ENCODE results near the gene TGM1.

TGM1 gene

DNA sequence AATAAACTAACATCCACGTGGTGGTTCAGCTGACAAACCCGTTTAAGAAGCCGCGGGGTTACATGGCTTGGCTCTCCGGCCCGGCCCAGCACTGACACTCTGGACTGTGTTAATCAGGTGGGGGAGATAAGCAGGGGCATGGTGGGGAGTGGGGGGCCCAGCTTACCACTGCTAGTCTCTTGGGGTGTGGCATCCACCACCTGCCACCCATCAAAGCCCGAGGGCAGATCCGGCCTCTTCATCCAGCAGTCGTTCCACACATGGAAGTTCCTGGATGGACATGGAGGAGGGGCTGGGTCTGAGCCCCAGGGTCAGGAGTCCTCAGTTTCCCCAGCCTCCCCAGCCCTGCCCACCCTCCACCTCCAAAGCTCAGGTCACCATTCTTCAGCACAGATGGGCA, 4.9 kb downstream of the TGM1 start:
- no peak overlapping the region for H3K9ac ChIP-seq (ENCODE audit: low read length)
- no peak overlapping the region for H3K4me3 ChIP-seq (ENCODE audit: low read depth in 1 of 2, low read length in 2 of 2)
- H3K4me1 ChIP-seq (ENCODE audit: insufficient read depth, low read length), result no peaks in the 10 kb centered on the region
- no peaks in the 10 kb centered on the region for H3K9me3 ChIP-seq (ENCODE audit: low read length)
- no peak overlapping the region for H3K27ac ChIP-seq (ENCODE audit: low read depth, low read length)
- H3K36me3 ChIP-seq (ENCODE audit: insufficient read depth, low read length), result no peaks in the 10 kb centered on the region
- H3K27me3 ChIP-seq (ENCODE audit: control insufficient read depth in 1 of 2, insufficient read depth in 2 of 2, low read length in 2 of 2), result no peaks in the 10 kb centered on the region

GRCh38 chr14:24256960-24257359, 6.0 kb downstream of the TGM1 start:
- Histone ChIP-seq H3K36me3 (ENCODE audit: insufficient read depth, low read length) (no peaks in the 10 kb centered on the region), H3K4me1 (ENCODE audit: insufficient read depth, low read length) (no peaks in the 10 kb centered on the region), H3K27ac (ENCODE audit: low read depth, low read length) (no peak overlapping the region), H3K9ac (ENCODE audit: low read length) (no peak overlapping the region), H3K4me3 (ENCODE audit: low read depth in 1 of 2, low read length in 2 of 2) (no peak overlapping the region), H3K27me3 (ENCODE audit: control insufficient read depth in 1 of 2, insufficient read depth in 2 of 2, low read length in 2 of 2) (no peaks in the 10 kb centered on the region), H3K9me3 (ENCODE audit: low read length) (no peaks in the 10 kb centered on the region)

GRCh38 chr14:24255931-24256711, 6.9 kb downstream of the TGM1 start:
- H3K4me3 ChIP-seq (ENCODE audit: low read depth in 1 of 2, low read length in 2 of 2), result no peak overlapping the region
- H3K36me3 ChIP-seq (ENCODE audit: insufficient read depth, low read length), result no peaks in the 10 kb centered on the region
- no peak overlapping the region for H3K9ac ChIP-seq (ENCODE audit: low read length)
- no peak overlapping the region for H3K27ac ChIP-seq (ENCODE audit: low read depth, low read length)
- no peaks in the 10 kb centered on the region for H3K27me3 ChIP-seq (ENCODE audit: control insufficient read depth in 1 of 2, insufficient read depth in 2 of 2, low read length in 2 of 2)
- no peaks in the 10 kb centered on the region for H3K9me3 ChIP-seq (ENCODE audit: low read length)
- H3K4me1 ChIP-seq (ENCODE audit: insufficient read depth, low read length), result no peaks in the 10 kb centered on the region

DNA sequence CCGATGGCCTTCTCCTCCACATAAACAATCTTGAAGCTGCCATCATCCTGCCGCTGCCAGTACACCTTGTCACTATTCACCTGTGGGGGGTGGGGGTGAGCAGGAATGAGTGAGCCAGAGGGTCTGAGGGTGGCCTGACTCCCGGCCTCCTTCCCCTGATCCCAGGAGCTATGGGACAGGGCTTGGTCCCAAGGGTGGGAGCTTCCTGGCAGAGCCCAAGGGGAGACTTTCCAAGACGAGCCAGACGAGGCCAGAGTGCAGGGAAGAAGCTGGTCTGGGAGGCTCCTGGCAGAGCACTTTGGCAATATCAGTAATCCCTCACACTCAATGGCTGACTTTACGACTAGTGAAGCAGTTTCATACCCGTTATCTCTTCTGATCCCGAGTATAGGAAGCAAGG, 7.5 kb downstream of the TGM1 start:
- no peaks in the 10 kb centered on the region for H3K4me1 ChIP-seq (ENCODE audit: insufficient read depth, low read length)

GRCh38 chr14:24254630-24255392, 8.2 kb downstream of the TGM1 start:
- Histone ChIP-seq H3K4me3 (ENCODE audit: low read depth in 1 of 2, low read length in 2 of 2) (no peak overlapping the region), H3K36me3 (ENCODE audit: insufficient read depth, low read length) (no peaks in the 10 kb centered on the region), H3K9ac (ENCODE audit: low read length) (no peak overlapping the region), H3K4me1 (ENCODE audit: insufficient read depth, low read length) (no peaks in the 10 kb centered on the region), H3K27ac (ENCODE audit: low read depth, low read length) (no peak overlapping the region), H3K9me3 (ENCODE audit: low read length) (no peaks in the 10 kb centered on the region), H3K27me3 (ENCODE audit: control insufficient read depth in 1 of 2, insufficient read depth in 2 of 2, low read length in 2 of 2) (no peaks in the 10 kb centered on the region)

More for the DNA sequence above, 7.5 kb downstream of the TGM1 start:
- H3K27me3 ChIP-seq (ENCODE audit: control insufficient read depth in 1 of 2, insufficient read depth in 2 of 2, low read length in 2 of 2), result no peaks in the 10 kb centered on the region
- no peak overlapping the region for H3K4me3 ChIP-seq (ENCODE audit: low read depth in 1 of 2, low read length in 2 of 2)
- H3K36me3 ChIP-seq (ENCODE audit: insufficient read depth, low read length), result no peaks in the 10 kb centered on the region
- no peak overlapping the region for H3K9ac ChIP-seq (ENCODE audit: low read length)
- no peaks in the 10 kb centered on the region for H3K9me3 ChIP-seq (ENCODE audit: low read length)
- no peak overlapping the region for H3K27ac ChIP-seq (ENCODE audit: low read depth, low read length)

GRCh38 chr14:24253936-24254335, 9.0 kb downstream of the TGM1 start:
- Histone ChIP-seq H3K27me3 (ENCODE audit: control insufficient read depth in 1 of 2, insufficient read depth in 2 of 2, low read length in 2 of 2) (no peaks in the 10 kb centered on the region), H3K4me3 (ENCODE audit: low read depth in 1 of 2, low read length in 2 of 2) (no peak overlapping the region), H3K27ac (ENCODE audit: low read depth, low read length) (no peak overlapping the region), H3K9ac (ENCODE audit: low read length) (no peak overlapping the region), H3K9me3 (ENCODE audit: low read length) (no peaks in the 10 kb centered on the region), H3K4me1 (ENCODE audit: insufficient read depth, low read length) (no peaks in the 10 kb centered on the region), H3K36me3 (ENCODE audit: insufficient read depth, low read length) (no peaks in the 10 kb centered on the region)

DNA sequence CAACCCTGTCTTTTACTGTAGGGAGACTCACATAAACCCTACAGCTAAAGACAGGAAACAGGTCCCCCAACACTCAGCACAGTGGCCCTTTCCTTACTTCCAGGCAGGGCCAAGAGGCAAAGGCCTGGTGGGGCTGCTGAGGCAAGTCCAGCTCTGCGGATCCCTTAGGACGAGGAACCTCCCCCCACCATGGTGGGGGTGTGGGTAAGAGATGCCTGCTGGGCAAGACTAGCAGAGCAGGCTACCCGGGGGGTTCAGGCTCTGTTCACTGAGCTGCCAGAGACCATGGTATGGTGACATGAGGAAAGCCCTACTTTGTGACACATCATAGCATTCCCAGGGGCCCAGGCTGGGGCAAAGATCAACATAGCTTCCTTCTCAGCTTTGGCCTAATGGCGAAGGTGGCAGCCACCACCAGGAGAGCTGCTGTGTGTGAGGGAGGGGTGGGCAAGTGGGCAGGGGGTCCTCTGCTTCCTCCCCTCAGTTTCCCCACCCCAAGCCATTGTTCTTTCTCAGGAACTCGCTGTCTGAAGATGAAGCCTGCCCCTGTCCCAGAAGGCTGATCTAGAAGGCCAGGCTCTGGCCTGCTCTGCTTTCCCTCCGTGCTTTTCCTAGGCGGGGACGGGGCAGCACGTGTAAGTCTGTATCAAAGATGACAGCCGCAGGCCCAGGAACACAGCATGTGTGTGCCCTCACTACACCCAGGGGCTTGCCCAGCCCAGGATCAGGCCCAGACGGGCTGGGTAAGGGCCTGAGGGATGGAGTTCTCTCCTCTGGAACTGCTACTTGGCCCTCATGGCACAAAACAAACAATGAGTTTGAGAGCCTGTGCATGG, 10.5 kb downstream of the TGM1 start:
- Histone ChIP-seq H3K36me3 (ENCODE audit: insufficient read depth, low read length) (no peaks in the 10 kb centered on the region), H3K4me3 (ENCODE audit: low read depth in 1 of 2, low read length in 2 of 2) (no peak overlapping the region), H3K9ac (ENCODE audit: low read length) (no peak overlapping the region), H3K9me3 (ENCODE audit: low read length) (no peaks in the 10 kb centered on the region), H3K27ac (ENCODE audit: low read depth, low read length) (no peak overlapping the region), H3K4me1 (ENCODE audit: insufficient read depth, low read length) (no peaks in the 10 kb centered on the region), H3K27me3 (ENCODE audit: control insufficient read depth in 1 of 2, insufficient read depth in 2 of 2, low read length in 2 of 2) (no peaks in the 10 kb centered on the region)

- Histone ChIP-seq H3K27ac (ENCODE audit: low read depth, low read length) (no peak overlapping the region), H3K27me3 (ENCODE audit: control insufficient read depth in 1 of 2, insufficient read depth in 2 of 2, low read length in 2 of 2) (no peaks in the 10 kb centered on the region), H3K4me3 (ENCODE audit: low read depth in 1 of 2, low read length in 2 of 2) (no peak overlapping the region), H3K9ac (ENCODE audit: low read length) (no peak overlapping the region), H3K36me3 (ENCODE audit: insufficient read depth, low read length) (no peaks in the 10 kb centered on the region), H3K9me3 (ENCODE audit: low read length) (no peaks in the 10 kb centered on the region), H3K4me1 (ENCODE audit: insufficient read depth, low read length) (no peaks in the 10 kb centered on the region)
Observed at GRCh38 chr14:24251880-24252288, 11.1 kb downstream of the TGM1 start.

DNA sequence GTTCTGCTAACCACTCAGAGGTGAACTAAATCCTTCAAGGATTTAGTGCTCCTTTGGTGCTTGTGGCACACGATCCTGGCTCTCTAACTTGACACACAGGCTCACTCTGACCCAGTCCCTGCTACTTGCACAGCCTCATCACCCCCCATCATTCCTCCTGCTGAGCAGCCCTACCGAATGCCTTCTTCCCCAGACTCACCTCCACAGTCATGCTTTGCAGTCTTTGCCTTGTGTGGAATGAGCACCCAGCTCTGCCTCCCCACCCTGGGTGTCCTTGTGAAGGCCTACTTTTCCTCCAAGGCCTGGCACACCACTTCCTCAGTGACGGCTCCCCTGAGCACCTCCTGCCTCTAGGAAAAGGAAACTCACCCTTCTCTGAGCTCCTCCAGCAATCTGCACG, 12.6 kb downstream of the TGM1 start:
- no peaks in the 10 kb centered on the region for H3K4me1 ChIP-seq (ENCODE audit: insufficient read depth, low read length)
- no peak overlapping the region for H3K27ac ChIP-seq (ENCODE audit: low read depth, low read length)
- H3K4me3 ChIP-seq (ENCODE audit: low read depth in 1 of 2, low read length in 2 of 2), result no peak overlapping the region
- no peaks in the 10 kb centered on the region for H3K9me3 ChIP-seq (ENCODE audit: low read length)
- H3K36me3 ChIP-seq (ENCODE audit: insufficient read depth, low read length), result no peaks in the 10 kb centered on the region
- no peaks in the 10 kb centered on the region for H3K27me3 ChIP-seq (ENCODE audit: control insufficient read depth in 1 of 2, insufficient read depth in 2 of 2, low read length in 2 of 2)
- H3K9ac ChIP-seq (ENCODE audit: low read length), result no peak overlapping the region

DNA sequence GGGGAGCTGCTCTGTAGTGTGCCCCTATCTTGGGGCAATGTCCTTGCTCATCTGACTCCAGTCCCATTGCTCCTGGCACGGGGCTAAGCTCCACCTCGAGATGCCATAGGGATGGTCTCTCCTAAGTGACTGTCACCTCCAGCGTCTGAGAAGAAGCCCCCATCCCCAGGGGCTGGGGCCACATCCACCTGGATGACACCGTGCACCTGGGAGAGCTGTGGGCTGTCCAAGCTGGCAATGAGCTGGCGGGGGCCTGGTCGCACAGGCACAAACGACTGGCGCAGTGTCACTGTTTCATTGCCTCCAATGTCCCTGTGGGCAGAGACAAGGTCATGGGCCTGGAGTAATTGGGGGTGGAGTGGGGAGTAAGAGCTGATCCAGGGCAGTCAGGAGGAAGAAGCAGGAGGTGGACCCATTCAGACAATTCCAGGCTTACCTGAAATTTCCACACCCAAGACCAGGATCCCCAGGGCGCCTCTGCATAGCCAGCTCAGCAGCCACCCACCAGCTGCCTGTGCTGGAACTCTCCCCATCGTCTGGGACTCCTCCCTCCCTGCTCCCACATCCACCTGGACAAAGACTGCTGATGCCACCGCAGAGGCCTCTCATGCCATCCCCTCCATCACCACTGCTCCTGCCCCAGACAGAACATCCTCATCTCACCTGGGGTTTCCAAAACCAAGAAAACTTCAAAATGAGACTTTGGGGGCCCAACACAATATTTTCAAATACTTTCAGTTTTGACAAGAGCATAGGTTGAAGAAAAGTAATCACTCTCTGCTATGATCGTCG, 13.6 kb downstream of the TGM1 start:
- H3K9ac ChIP-seq (ENCODE audit: low read length), result no peak overlapping the region

DNA sequence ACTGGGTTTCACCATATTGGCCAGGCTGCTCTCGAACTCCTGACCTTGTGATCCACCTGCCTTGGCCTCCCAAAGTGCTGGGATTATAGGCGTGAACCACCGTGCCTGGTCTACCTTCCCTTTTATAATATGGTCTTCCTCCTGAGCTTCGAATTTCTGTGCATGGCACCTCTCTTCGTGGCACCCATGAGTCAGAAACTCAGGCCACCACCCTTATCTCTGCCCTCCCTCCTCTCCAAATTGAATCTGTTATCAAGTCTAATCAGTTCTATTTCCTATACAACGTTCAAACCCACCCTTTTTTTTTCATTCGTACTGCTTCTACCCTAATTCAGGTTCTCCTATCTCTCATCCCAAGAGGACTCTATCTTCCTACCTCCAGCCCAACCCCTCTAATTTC, 15.6 kb downstream of the TGM1 start:
- no peaks in the 10 kb centered on the region for H3K36me3 ChIP-seq (ENCODE audit: insufficient read depth, low read length)
- no peak overlapping the region for H3K27ac ChIP-seq (ENCODE audit: low read depth, low read length)
- peaks cover 5% of the 10 kb centered on the region for H3K4me1 ChIP-seq (ENCODE audit: insufficient read depth, low read length)
- no peaks in the 10 kb centered on the region for H3K27me3 ChIP-seq (ENCODE audit: control insufficient read depth in 1 of 2, insufficient read depth in 2 of 2, low read length in 2 of 2)
- no peaks in the 10 kb centered on the region for H3K9me3 ChIP-seq (ENCODE audit: low read length)
- H3K9ac ChIP-seq (ENCODE audit: low read length), result no peak overlapping the region
- H3K4me3 ChIP-seq (ENCODE audit: low read depth in 1 of 2, low read length in 2 of 2), result no peak overlapping the region

More for the DNA sequence above, 13.6 kb downstream of the TGM1 start:
- H3K27ac ChIP-seq (ENCODE audit: low read depth, low read length), result no peak overlapping the region
- H3K4me1 ChIP-seq (ENCODE audit: insufficient read depth, low read length), result no peaks in the 10 kb centered on the region
- no peaks in the 10 kb centered on the region for H3K36me3 ChIP-seq (ENCODE audit: insufficient read depth, low read length)
- H3K4me3 ChIP-seq (ENCODE audit: low read depth in 1 of 2, low read length in 2 of 2), result no peak overlapping the region
- H3K9me3 ChIP-seq (ENCODE audit: low read length), result no peaks in the 10 kb centered on the region
- no peaks in the 10 kb centered on the region for H3K27me3 ChIP-seq (ENCODE audit: control insufficient read depth in 1 of 2, insufficient read depth in 2 of 2, low read length in 2 of 2)

Measured in muscle layer of colon (tissue), 2 donors.